Activated naive CD8-positive, alpha-beta T cell (primary cell): ENCODE results near the gene SLC36A3.
"Not testable (repeated sequence)": the region's sequence is repeated elsewhere in the genome, so short reads cannot be mapped to it uniquely, and the experiment has no call there.

Experiments used
- H3K27ac Mint-ChIP-seq: one replicate; pipeline ENCODE4 v1.8.0; 2021; ENCODE audit warnings: mixed read lengths
- H3K27me3 Mint-ChIP-seq: one replicate; pipeline ENCODE4 v1.8.0; 2021; ENCODE audit warnings: mixed read lengths
- H3K36me3 Mint-ChIP-seq: one replicate; pipeline ENCODE4 v1.8.0; 2021; ENCODE audit warnings: mixed read lengths
- H3K4me1 Mint-ChIP-seq: one replicate; pipeline ENCODE4 v1.8.0; 2021; ENCODE audit warnings: low read depth, mixed read lengths
- H3K4me3 Mint-ChIP-seq: one replicate; pipeline ENCODE4 v1.8.0; 2021; ENCODE audit warnings: mild to moderate bottlenecking, mixed read lengths
- H3K9me3 Mint-ChIP-seq: one replicate; pipeline ENCODE4 v1.8.0; 2021; ENCODE audit warnings: low read depth, mixed read lengths

Gene SLC36A3

DNA sequence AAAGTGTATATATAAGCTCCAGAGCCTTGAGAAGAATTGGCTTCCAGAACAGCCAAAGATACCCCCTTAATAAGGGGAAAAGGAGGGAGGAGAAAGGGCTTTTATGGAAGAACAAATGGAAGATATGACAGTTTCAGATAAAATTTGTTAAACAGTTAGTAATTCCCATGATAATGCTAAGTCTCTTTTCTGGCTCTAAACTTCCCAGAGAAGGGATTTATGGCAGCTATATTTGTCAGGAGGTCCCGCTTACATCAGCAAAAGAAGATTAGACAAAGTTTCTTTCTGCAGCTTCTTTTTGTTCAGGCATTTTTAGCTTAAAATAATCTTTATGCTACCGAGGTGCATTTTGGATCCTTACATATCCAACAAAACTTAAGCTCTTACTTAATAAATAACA is 14.3 kb upstream of the SLC36A3 start:
- Mint-ChIP-seq H3K4me1 (no peaks in the 10 kb centered on the region), H3K36me3 (no peaks in the 10 kb centered on the region), H3K27me3 (peaks cover 5% of the 10 kb centered on the region), H3K4me3 (no peak overlapping the region), H3K27ac (no peak overlapping the region), H3K9me3 (no peaks in the 10 kb centered on the region)

- Mint-ChIP-seq H3K4me1 (no peaks in the 10 kb centered on the region), H3K27ac (no peak overlapping the region), H3K4me3 (no peak overlapping the region), H3K9me3 (peaks cover 5% of the 10 kb centered on the region), H3K27me3 (peaks cover 8% of the 10 kb centered on the region), H3K36me3 (no peaks in the 10 kb centered on the region)
Measured at GRCh38 chr5:151315998-151316597, 12.5 kb upstream of the SLC36A3 start.

- peaks cover 12% of the 10 kb centered on the region for H3K9me3 Mint-ChIP-seq
- no peak overlapping the region for H3K27ac Mint-ChIP-seq
- peaks cover 10% of the 10 kb centered on the region for H3K27me3 Mint-ChIP-seq
- H3K4me3 Mint-ChIP-seq, result no peak overlapping the region
- peaks cover 2% of the 10 kb centered on the region for H3K36me3 Mint-ChIP-seq
- H3K4me1 Mint-ChIP-seq, result no peaks in the 10 kb centered on the region
Measured at GRCh38 chr5:151313357-151313756, 9.8 kb upstream of the SLC36A3 start.

DNA sequence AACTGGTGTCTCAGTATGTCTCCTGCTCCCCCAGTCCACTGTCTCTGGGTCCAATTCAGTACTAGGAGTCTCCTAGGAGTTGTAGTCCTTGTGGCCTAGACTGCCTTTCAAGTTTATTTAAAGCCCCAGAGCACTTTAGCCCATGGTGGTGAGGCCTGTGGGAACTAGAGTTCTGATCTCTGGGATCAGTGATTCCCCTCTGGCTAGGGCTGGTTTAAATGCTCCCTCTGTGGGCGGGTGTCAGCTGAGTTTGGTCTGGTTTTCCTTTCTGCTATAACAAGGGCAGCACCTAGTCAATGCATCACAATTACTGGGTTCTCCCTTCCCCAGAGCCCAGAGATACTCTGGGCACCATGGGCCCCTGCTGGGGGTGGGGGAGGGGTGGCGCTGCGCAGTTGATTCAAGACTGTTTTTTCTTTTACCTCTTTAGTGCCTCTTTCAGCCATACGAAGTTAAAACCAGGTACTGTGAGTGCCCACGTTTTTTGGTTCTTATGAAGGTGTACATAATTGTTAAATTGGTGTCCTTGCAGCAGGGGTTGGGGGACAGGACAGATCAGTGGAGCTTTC is 9.3 kb upstream of the SLC36A3 start:
- no peak overlapping the region for H3K4me3 Mint-ChIP-seq
- no peaks in the 10 kb centered on the region for H3K4me1 Mint-ChIP-seq
- H3K9me3 Mint-ChIP-seq, result peaks cover 12% of the 10 kb centered on the region
- H3K27ac Mint-ChIP-seq, result no peak overlapping the region
- H3K36me3 Mint-ChIP-seq, result peaks cover 2% of the 10 kb centered on the region
- H3K27me3 Mint-ChIP-seq, result peaks cover 10% of the 10 kb centered on the region

- H3K9me3 Mint-ChIP-seq, result peaks cover 12% of the 10 kb centered on the region
- H3K36me3 Mint-ChIP-seq, result peaks cover 2% of the 10 kb centered on the region
- no peak overlapping the region for H3K27ac Mint-ChIP-seq
- H3K4me1 Mint-ChIP-seq, result no peaks in the 10 kb centered on the region
- H3K4me3 Mint-ChIP-seq, result no peak overlapping the region
- H3K27me3 Mint-ChIP-seq, result peaks cover 7% of the 10 kb centered on the region
Measured at GRCh38 chr5:151310932-151311331, 7.4 kb upstream of the SLC36A3 start.

DNA sequence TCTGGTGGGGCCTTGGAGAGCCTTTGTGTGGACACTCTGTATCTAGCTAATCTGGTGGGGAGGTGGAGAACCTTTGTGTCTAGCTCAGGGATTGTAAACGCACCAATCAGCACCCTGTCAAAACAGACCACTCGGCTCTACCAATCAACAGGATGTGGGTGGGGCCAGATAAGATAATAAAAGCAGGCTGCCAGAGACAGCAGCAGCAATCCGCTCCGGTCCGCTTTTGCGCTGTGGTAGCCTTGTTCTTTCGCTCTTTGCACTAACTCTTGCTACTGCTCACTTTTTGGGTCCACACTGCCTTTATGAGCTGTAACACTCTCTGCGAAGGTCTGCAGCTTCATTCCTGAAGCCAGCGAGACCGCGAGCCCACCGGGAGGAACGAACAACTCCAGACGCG is 6.3 kb upstream of the SLC36A3 start:
- not testable (repeated sequence) for H3K27me3 Mint-ChIP-seq, H3K4me1 Mint-ChIP-seq, H3K36me3 Mint-ChIP-seq, H3K27ac Mint-ChIP-seq, H3K4me3 Mint-ChIP-seq
- peaks cover 12% of the 10 kb centered on the region for H3K9me3 Mint-ChIP-seq

GRCh38 chr5:151309266-151309665 is 5.7 kb upstream of the SLC36A3 start:
- not testable (repeated sequence) for H3K27me3 Mint-ChIP-seq, H3K27ac Mint-ChIP-seq, H3K4me1 Mint-ChIP-seq, H3K36me3 Mint-ChIP-seq, H3K4me3 Mint-ChIP-seq
- H3K9me3 Mint-ChIP-seq, result peaks cover 12% of the 10 kb centered on the region

- H3K36me3 Mint-ChIP-seq, result no peaks in the 10 kb centered on the region
- H3K9me3 Mint-ChIP-seq, result no peaks in the 10 kb centered on the region
- no peak overlapping the region for H3K27ac Mint-ChIP-seq
- H3K4me1 Mint-ChIP-seq, result no peaks in the 10 kb centered on the region
- peaks cover 12% of the 10 kb centered on the region for H3K27me3 Mint-ChIP-seq
- no peak overlapping the region for H3K4me3 Mint-ChIP-seq
Measured at GRCh38 chr5:151298063-151298855, 5.3 kb downstream of the SLC36A3 start.

DNA sequence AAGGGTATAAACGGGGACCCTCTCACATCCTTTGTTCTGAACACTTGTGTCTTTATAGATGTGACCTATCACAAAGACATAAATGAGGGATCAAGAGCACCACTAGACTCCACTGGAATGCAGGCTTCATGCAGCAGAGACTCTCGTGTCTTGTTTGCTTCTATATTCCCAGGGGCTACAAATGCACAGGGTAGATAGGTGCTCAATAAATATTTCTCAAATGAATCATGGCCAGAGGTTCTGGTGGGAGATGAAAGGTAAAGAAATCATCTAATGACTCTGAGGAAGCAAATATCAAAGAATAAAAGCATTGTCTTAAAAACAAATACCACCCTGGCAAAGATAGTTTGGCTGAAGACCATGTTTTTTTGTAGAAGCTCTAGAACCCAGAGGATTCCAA is 6.6 kb downstream of the SLC36A3 start:
- Mint-ChIP-seq H3K4me1 (no peaks in the 10 kb centered on the region), H3K36me3 (no peaks in the 10 kb centered on the region), H3K9me3 (no peaks in the 10 kb centered on the region), H3K4me3 (no peak overlapping the region), H3K27me3 (peaks cover 6% of the 10 kb centered on the region), H3K27ac (no peak overlapping the region)

DNA sequence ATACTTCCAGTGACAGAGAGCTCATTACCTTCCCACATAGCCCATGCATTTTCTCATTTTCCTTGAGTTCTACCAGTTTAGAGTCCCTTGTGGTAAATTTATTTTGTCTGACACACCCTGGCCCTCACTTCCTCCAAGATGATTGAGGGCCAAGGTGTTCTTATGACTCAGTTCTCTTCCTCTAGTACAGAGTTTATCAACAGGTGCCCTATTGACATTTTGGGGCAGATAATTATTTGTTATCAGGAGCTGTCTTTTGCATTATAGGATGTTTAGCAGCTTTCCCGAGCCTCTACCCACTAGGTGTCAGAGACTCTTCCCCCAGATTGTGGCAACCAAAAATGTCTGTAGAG is 7.1 kb downstream of the SLC36A3 start:
- no peaks in the 10 kb centered on the region for H3K36me3 Mint-ChIP-seq
- H3K27me3 Mint-ChIP-seq, result peaks cover 5% of the 10 kb centered on the region
- H3K9me3 Mint-ChIP-seq, result no peaks in the 10 kb centered on the region
- no peaks in the 10 kb centered on the region for H3K4me1 Mint-ChIP-seq
- H3K27ac Mint-ChIP-seq, result no peak overlapping the region
- H3K4me3 Mint-ChIP-seq, result no peak overlapping the region

DNA sequence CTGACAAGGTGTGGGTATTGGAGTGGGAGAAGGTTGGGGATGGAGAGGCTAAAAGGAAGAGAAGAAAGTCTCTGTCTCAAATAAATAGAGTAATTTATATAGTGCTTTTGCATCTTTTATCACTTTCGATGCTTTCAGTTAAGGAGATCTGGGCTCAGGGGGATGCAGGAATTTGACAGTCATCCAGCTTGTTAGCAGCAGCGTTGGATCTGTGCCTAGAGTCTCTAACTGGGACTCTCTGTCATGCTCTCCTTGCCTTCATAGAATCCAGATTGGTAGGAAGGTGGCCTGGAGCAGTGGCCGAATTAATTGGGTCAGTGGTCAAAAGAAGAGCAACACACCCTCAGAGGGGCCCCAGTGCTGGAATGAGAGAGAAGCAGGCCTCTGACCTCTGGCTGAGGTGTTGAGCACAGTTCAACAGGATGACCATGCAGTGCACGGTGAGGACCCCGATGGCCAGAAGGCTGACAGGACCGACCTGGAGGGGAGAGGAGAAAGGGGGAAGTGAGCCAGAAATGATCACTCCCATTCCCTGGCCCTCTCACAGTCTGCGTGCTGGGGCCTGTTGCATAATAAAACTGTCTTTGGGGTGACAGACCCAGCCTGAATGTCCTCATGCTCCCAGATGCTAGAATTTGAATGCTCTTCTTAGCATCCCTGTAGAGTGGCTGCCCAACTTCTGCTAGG is 7.6 kb downstream of the SLC36A3 start:
- no peak overlapping the region for H3K4me3 Mint-ChIP-seq
- no peak overlapping the region for H3K27ac Mint-ChIP-seq
- no peaks in the 10 kb centered on the region for H3K4me1 Mint-ChIP-seq
- H3K9me3 Mint-ChIP-seq, result no peaks in the 10 kb centered on the region
- no peaks in the 10 kb centered on the region for H3K36me3 Mint-ChIP-seq
- H3K27me3 Mint-ChIP-seq, result peaks cover 5% of the 10 kb centered on the region

- Mint-ChIP-seq H3K27ac (no peak overlapping the region), H3K9me3 (no peaks in the 10 kb centered on the region), H3K4me1 (no peaks in the 10 kb centered on the region), H3K27me3 (peaks cover 5% of the 10 kb centered on the region), H3K36me3 (no peaks in the 10 kb centered on the region), H3K4me3 (no peak overlapping the region)
Measured at GRCh38 chr5:151295138-151295537, 8.4 kb downstream of the SLC36A3 start.

GRCh38 chr5:151293624-151294023 is 9.9 kb downstream of the SLC36A3 start:
- H3K36me3 Mint-ChIP-seq, result no peaks in the 10 kb centered on the region
- H3K27me3 Mint-ChIP-seq, result peaks cover 2% of the 10 kb centered on the region
- H3K4me1 Mint-ChIP-seq, result no peaks in the 10 kb centered on the region

DNA sequence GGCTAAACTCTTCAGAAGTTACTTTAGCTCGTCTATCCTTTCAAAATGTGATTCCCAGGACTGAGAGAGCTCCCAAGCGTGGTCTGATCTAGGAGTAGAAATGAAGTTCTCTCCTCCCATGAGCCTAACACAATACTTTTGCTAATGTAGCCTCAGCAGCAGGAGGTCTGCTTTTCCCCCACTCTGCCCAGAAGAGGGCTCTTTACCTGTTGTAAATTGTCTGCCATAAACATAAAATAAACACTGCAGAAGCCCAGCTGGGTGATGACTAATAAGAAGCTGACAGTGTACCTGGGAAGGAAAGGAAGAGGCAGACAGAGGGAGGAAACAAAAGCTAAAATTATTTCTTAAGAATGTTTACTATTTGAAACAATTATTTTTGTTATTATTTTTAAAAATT is 15.4 kb downstream of the SLC36A3 start:
- H3K36me3 Mint-ChIP-seq, result no peaks in the 10 kb centered on the region
- no peaks in the 10 kb centered on the region for H3K4me1 Mint-ChIP-seq
- H3K9me3 Mint-ChIP-seq, result no peaks in the 10 kb centered on the region
- H3K4me3 Mint-ChIP-seq, result no peak overlapping the region
- H3K27ac Mint-ChIP-seq, result no peak overlapping the region
- no peaks in the 10 kb centered on the region for H3K27me3 Mint-ChIP-seq

More at GRCh38 chr5:151293624-151294023, 9.9 kb downstream of the SLC36A3 start:
- Mint-ChIP-seq H3K4me3 (no peak overlapping the region), H3K27ac (no peak overlapping the region), H3K9me3 (no peaks in the 10 kb centered on the region)

GRCh38 chr5:151286246-151286645 is 17.3 kb downstream of the SLC36A3 start:
- Mint-ChIP-seq H3K9me3 (no peaks in the 10 kb centered on the region), H3K27ac (no peak overlapping the region), H3K4me3 (no peak overlapping the region), H3K27me3 (no peaks in the 10 kb centered on the region), H3K36me3 (no peaks in the 10 kb centered on the region), H3K4me1 (no peaks in the 10 kb centered on the region)
